Mesothelial cell of epicardium (in vitro differentiated cells): ENCODE measurements around the gene ARHGAP4. TPM values are rescaled to one million over a fixed set of nuclear protein-coding genes. Genes with fewer than 3 reads are reported as not detected.
A peak's percentile ranks its signal among the peaks of the same experiment; 100 is the strongest.

Experiments used
- DNase-seq, 2 experiments: peaks; one replicate each; pipeline ENCODE4 v3.0.0; 2021; ENCODE audit warnings: low spot score in 2 of 2; ENCODE audit not compliant: unreplicated experiment in 2 of 2
- H3K27ac Mint-ChIP-seq: 2 replicates; pipeline ENCODE4 v1.8.0; 2021; ENCODE audit warnings: mixed read lengths
- H3K27me3 Mint-ChIP-seq: 2 replicates; pipeline ENCODE4 v1.8.0; 2021; ENCODE audit warnings: low read depth, mixed read lengths
- H3K36me3 Mint-ChIP-seq: 2 replicates; pipeline ENCODE4 v1.8.0; 2021; ENCODE audit warnings: mixed read lengths
- H3K4me1 Mint-ChIP-seq: 2 replicates; pipeline ENCODE4 v1.8.0; 2021; ENCODE audit warnings: mixed read lengths
- H3K4me3 Mint-ChIP-seq: 2 replicates; pipeline ENCODE4 v1.8.0; 2021; ENCODE audit warnings: mild to moderate bottlenecking, moderate library complexity, mixed read lengths
- H3K9me3 Mint-ChIP-seq: 2 replicates; pipeline ENCODE4 v1.8.0; 2021; ENCODE audit warnings: mixed read lengths
- CTCF ChIP-seq: fragments of 200-600 bp; sonication (generic); IDR thresholded peaks from one replicate; pipeline ENCODE4 v1.5.0; 2021; ENCODE audit warnings: antibody characterized with exemption; ENCODE audit not compliant: unreplicated experiment
- total RNA-seq: library from RNA; stranded (reverse); gene quantifications from 3 replicates; pipeline ENCODE4 v1.2.1, GENCODE V29; 2021

The ARHGAP4 gene
- total RNA-seq, 1 donor from 2014 or later: 62.8 TPM

GRCh38 chrX:153938226-153938786, 12.2 kb upstream of the ARHGAP4 start:
- H3K4me1 Mint-ChIP-seq: peaks cover 5% of the 10 kb centered on the region
- no peaks in the 10 kb centered on the region for H3K36me3 Mint-ChIP-seq
- no peaks in the 10 kb centered on the region for H3K27me3 Mint-ChIP-seq
- H3K4me3 Mint-ChIP-seq: no peak overlapping the region
- H3K27ac Mint-ChIP-seq: no peak overlapping the region
- peak; percentile 16 for TF ChIP-seq CTCF
- H3K9me3 Mint-ChIP-seq: peaks cover 3% of the 10 kb centered on the region
- DNase-seq: no peak

GRCh38 chrX:153937056-153937455, 11.0 kb upstream of the ARHGAP4 start:
- H3K27ac Mint-ChIP-seq: no peak overlapping the region
- peaks cover 5% of the 10 kb centered on the region for H3K4me1 Mint-ChIP-seq
- no peak overlapping the region for H3K4me3 Mint-ChIP-seq
- no peaks in the 10 kb centered on the region for H3K36me3 Mint-ChIP-seq
- peaks cover 3% of the 10 kb centered on the region for H3K9me3 Mint-ChIP-seq
- H3K27me3 Mint-ChIP-seq: no peaks in the 10 kb centered on the region
- TF ChIP-seq CTCF: no peak
- no peak for DNase-seq

- peaks cover 7% of the 10 kb centered on the region for H3K36me3 Mint-ChIP-seq
Measured at GRCh38 chrX:153935326-153935851, 9.3 kb upstream of the ARHGAP4 start.

GRCh38 chrX:153934762-153935325, 8.8 kb upstream of the ARHGAP4 start, which contains the start of gene NAA10:
Gene NAA10, minus strand, starts transcription at chrX:153935037. Its CDS starts 133 bp downstream, at chrX:153934904.
- Mint-ChIP-seq H3K36me3 (peaks cover 7% of the 10 kb centered on the region), H3K4me3 (peak within 1 kb of the TSS; percentile 86), H3K9me3 (peaks cover 3% of the 10 kb centered on the region), H3K4me1 (peaks cover 5% of the 10 kb centered on the region), H3K27me3 (no peaks in the 10 kb centered on the region), H3K27ac (peak within 1 kb of the TSS; percentile 64)
- TF ChIP-seq CTCF: no peak
- DNase-seq: peak in 1 of 2 experiments; percentile 59

More at GRCh38 chrX:153935326-153935851, 9.3 kb upstream of the ARHGAP4 start:
- Mint-ChIP-seq H3K4me3 (peak overlapping the region; percentile 61), H3K4me1 (peaks cover 5% of the 10 kb centered on the region), H3K27ac (no peak overlapping the region), H3K27me3 (no peaks in the 10 kb centered on the region), H3K9me3 (peaks cover 3% of the 10 kb centered on the region)
- no peak for DNase-seq
- no peak for TF ChIP-seq CTCF

GRCh38 chrX:153934148-153934761, 8.2 kb upstream of the ARHGAP4 start:
- peaks cover 7% of the 10 kb centered on the region for H3K36me3 Mint-ChIP-seq
- peak overlapping the region; percentile 64 for H3K27ac Mint-ChIP-seq
- peaks cover 5% of the 10 kb centered on the region for H3K4me1 Mint-ChIP-seq

More at GRCh38 chrX:153934148-153934761, 8.2 kb upstream of the ARHGAP4 start:
- Mint-ChIP-seq H3K27me3 (no peaks in the 10 kb centered on the region), H3K4me3 (peak overlapping the region; percentile 86), H3K9me3 (peaks cover 3% of the 10 kb centered on the region)
- no peak for TF ChIP-seq CTCF
- no peak for DNase-seq
